Kidney (tissue), 14 donors: ENCODE data around the gene CYB561. TPM values are rescaled to one million over a fixed set of nuclear protein-coding genes. Genes with fewer than 3 reads are reported as not detected.
"Not testable (repeated sequence)": the region's sequence is repeated elsewhere in the genome, so short reads cannot be mapped to it uniquely, and the experiment has no call there.

ENCODE experiments used
- DNase-seq, 5 donors: peaks; one replicate each; pipeline ENCODE4 v3.0.0-alpha.2; 2013 to 2020
- FAIRE-seq: peaks from 2 replicates; lab custom pipeline; 2012; peaks lifted over from hg19 to GRCh38; lab: Jason Lieb, UNC
- H3K27ac ChIP-seq, 2 donors: one replicate each; pipeline ENCODE4 v1.7.0; 2013; ENCODE audit warnings: low read depth in 2 of 2, low read length in 2 of 2, inconsistent platforms in 1 of 2
- H3K27me3 ChIP-seq: one replicate; pipeline ENCODE4 v1.7.1; 2013; ENCODE audit warnings: low read length, inconsistent platforms; ENCODE audit not compliant: control insufficient read depth, insufficient read depth
- H3K36me3 ChIP-seq, 3 donors: one replicate each; pipeline versions ENCODE4 v1.7.0 to v1.7.1; 2013; ENCODE audit warnings: low read length in 3 of 3, control low read depth in 1 of 3, inconsistent platforms in 1 of 3; ENCODE audit not compliant: insufficient read depth in 3 of 3, control insufficient read depth in 2 of 3
- H3K4me1 ChIP-seq, 3 donors: one replicate each; pipeline versions ENCODE4 v1.7.0 to v1.7.1; 2013; ENCODE audit warnings: low read length in 3 of 3, inconsistent platforms in 1 of 3, low read depth in 1 of 3; ENCODE audit not compliant: control insufficient read depth in 2 of 3, insufficient read depth in 2 of 3
- H3K4me3 ChIP-seq, 3 donors: one replicate each; pipeline versions ENCODE4 v1.7.0 to v1.8.1; 2013; ENCODE audit warnings: low read length in 3 of 3, control low read depth in 1 of 3, inconsistent platforms in 1 of 3
- H3K9ac ChIP-seq, 3 donors: one replicate each; pipeline versions ENCODE4 v1.7.0 to v1.7.1; 2013; ENCODE audit warnings: low read length in 3 of 3, control low read depth in 1 of 3, inconsistent platforms in 1 of 3
- H3K9me3 ChIP-seq, 3 donors: one replicate each; pipeline versions ENCODE4 v1.7.0 to v1.7.1; 2013; ENCODE audit warnings: low read length in 3 of 3, control low read depth in 1 of 3, inconsistent platforms in 1 of 3; ENCODE audit not compliant: control insufficient read depth in 2 of 3, insufficient read depth in 1 of 3
- CTCF ChIP-seq: IDR thresholded peaks from 3 replicates; pipeline ENCODE4 v1.5.1; 2012; ENCODE audit warnings: mild to moderate bottlenecking, moderate library complexity, borderline replicate concordance; ENCODE audit not compliant: insufficient read depth; ENCODE audit errors: extremely low read depth
- intact Hi-C: fragments of 100-400 bp; cut with DNase I; formaldehyde crosslinking; loops from one replicate; pipeline ENCODE4 v1.11.1; 2022
- polyA plus RNA-seq: library from polyadenylated mRNA; stranded (reverse); fragments of 350-450 nt; fragmentation: Illumina TruSeq; extraction: RNeasy Lipid Tissue Mini Kit (QIAGEN cat#74804); gene quantifications from one replicate; pipeline ENCODE4 v1.2.3, GENCODE V29; 2014; ENCODE audit warnings: low read depth, low replicate concordance; ENCODE audit not compliant: insufficient read depth
- total RNA-seq: library from RNA; stranded (reverse); fragmentation: NEBNext Ultra II Directional; extraction: Animal tissue kit (Norgen Biotek cat#: 25700); gene quantifications from one replicate; pipeline ENCODE4 v1.2.1, GENCODE V29; 2021
- donor health status: control.
- donor health status: control.
- donor health status: control.
- donor health status: control.
- donor health status: control.
- donor health status: DM: yes; HTN: yes; CAD: no.
- donor health status: Normal renal cell carcinoma (clear cell type).

Gene CYB561
- total and polyA plus RNA-seq, 2 donors from 2014 or later: 38.4 to 51.1 TPM

- TF ChIP-seq CTCF: no peak
- FAIRE-seq: no peak
- no peaks in the 10 kb centered on the region for H3K36me3 ChIP-seq
- no peak overlapping the region for H3K4me3 ChIP-seq
- H3K4me1 ChIP-seq: no peaks in the 10 kb centered on the region
- no peaks in the 10 kb centered on the region for H3K27me3 ChIP-seq
- no peaks in the 10 kb centered on the region for H3K9me3 ChIP-seq
- intact Hi-C loops: no loop called here
- DNase-seq: peak in 1 of 5 donors; percentile 27
- H3K9ac ChIP-seq: no peak overlapping the region
- no peak overlapping the region for H3K27ac ChIP-seq
Observed at GRCh38 chr17:63455417-63455816, 9.3 kb upstream of the CYB561 start.

DNA sequence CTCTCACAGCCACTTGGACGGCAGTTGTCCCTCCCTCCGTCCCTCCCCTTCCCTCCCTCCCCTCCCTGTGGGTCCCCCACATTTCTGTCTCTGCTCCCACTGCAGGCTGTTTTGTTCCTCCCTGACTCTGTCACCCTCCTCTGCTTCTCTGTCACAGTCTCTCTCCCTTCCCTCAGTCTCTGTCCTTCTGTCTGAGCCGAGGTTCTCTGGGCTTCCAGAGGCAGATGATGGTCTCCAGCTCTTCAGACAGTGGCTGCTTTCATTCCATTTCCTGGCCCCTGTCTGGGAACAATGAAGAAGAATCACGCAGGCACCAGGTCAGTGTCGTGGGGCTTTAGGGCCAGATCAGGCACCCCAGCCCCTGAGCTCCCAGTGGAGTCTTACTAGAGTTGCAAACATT, 8.8 kb upstream of the CYB561 start:
- no peak overlapping the region for H3K4me3 ChIP-seq
- H3K9ac ChIP-seq: no peak overlapping the region
- H3K4me1 ChIP-seq: no peaks in the 10 kb centered on the region
- H3K36me3 ChIP-seq: no peaks in the 10 kb centered on the region
- TF ChIP-seq CTCF: no peak
- FAIRE-seq (no peak), DNase-seq (peak in 1 of 5 donors; percentile 35)
- no peak overlapping the region for H3K27ac ChIP-seq
- H3K9me3 ChIP-seq: no peaks in the 10 kb centered on the region
- intact Hi-C loops: no loop called here
- H3K27me3 ChIP-seq: no peaks in the 10 kb centered on the region

GRCh38 chr17:63454357-63454756, 8.3 kb upstream of the CYB561 start:
- H3K36me3 ChIP-seq, H3K4me1 ChIP-seq, DNase-seq, intact Hi-C loops, H3K27me3 ChIP-seq, H3K4me3 ChIP-seq, H3K9me3 ChIP-seq, H3K27ac ChIP-seq, FAIRE-seq, H3K9ac ChIP-seq: not testable (repeated sequence)

GRCh38 chr17:63452962-63453551, 7.0 kb upstream of the CYB561 start:
- DNase-seq: peak in 1 of 5 donors; percentile 36
- TF ChIP-seq CTCF: no peak
- FAIRE-seq: no peak
- intact Hi-C loops: no loop called here
- no peak overlapping the region for H3K27ac ChIP-seq
- H3K4me3 ChIP-seq: no peak overlapping the region
- H3K9me3 ChIP-seq: no peaks in the 10 kb centered on the region
- no peaks in the 10 kb centered on the region for H3K27me3 ChIP-seq
- H3K4me1 ChIP-seq: no peaks in the 10 kb centered on the region
- no peaks in the 10 kb centered on the region for H3K36me3 ChIP-seq
- no peak overlapping the region for H3K9ac ChIP-seq
